Gastrocnemius medialis (tissue), 4 donors: Measurements from ENCODE around the gene EDNRA. TPM values are rescaled to one million over a fixed set of nuclear protein-coding genes. Genes with fewer than 3 reads are reported as not detected.

Experiments used
- ATAC-seq, 2 donors: fragments of 150-250 bp; one replicate each; pipeline ENCODE4 v1.9.1; 2016
- DNase-seq, 2 donors: peaks; one replicate each; pipeline ENCODE4 v3.0.0-alpha.2; 2019
- H3K27ac ChIP-seq, 4 donors: fragments of 200-600 bp; sonication (generic); 1 replicate in 1 of 4; 2 replicates in 3 of 4; pipeline ENCODE4 v1.5.1; 2016 to 2018; ENCODE audit warnings: mild to moderate bottlenecking in 2 of 4, moderate library complexity in 1 of 4
- H3K27me3 ChIP-seq, 3 donors: fragments of 200-600 bp; sonication (generic) in 2 of 3; 1 replicate in 1 of 3; 2 replicates in 2 of 3; pipeline versions ENCODE4 v1.5.1 to v1.6.0; 2016 to 2019; ENCODE audit warnings: mild to moderate bottlenecking in 1 of 3, moderate library complexity in 1 of 3
- H3K36me3 ChIP-seq, 2 donors: fragments of 200-600 bp; sonication (generic) in 1 of 2; one replicate each; pipeline ENCODE4 v1.5.1; 2017 to 2018
- H3K4me1 ChIP-seq, 2 donors: fragments of 200-600 bp; sonication (generic) in 1 of 2; one replicate each; pipeline ENCODE4 v1.5.1; 2016 to 2017; ENCODE audit warnings: mild to moderate bottlenecking in 2 of 2
- H3K4me3 ChIP-seq, 4 donors: fragments of 200-600 bp; sonication (generic) in 3 of 4; 1 replicate in 1 of 4; 2 replicates in 3 of 4; pipeline ENCODE4 v1.5.1; 2016 to 2019; ENCODE audit warnings: mild to moderate bottlenecking in 2 of 4
- H3K9me3 ChIP-seq, 3 donors: fragments of 200-600 bp; sonication (generic) in 2 of 3; 1 replicate in 1 of 3; 2 replicates in 2 of 3; pipeline ENCODE4 v1.5.1; 2016 to 2019
- POLR2A ChIP-seq, 2 donors: fragments of 450-650 bp; IDR thresholded peaks; one replicate each; pipeline ENCODE4 v1.6.1; 2017; ENCODE audit warnings: antibody characterized with exemption in 2 of 2, mild to moderate bottlenecking in 2 of 2, moderate library complexity in 2 of 2
- in situ Hi-C, 4 donors: fragments of 200-750 bp; cut with MboI; loops; one replicate each; pipeline versions ENCODE4 v1.15.0 to v1.8.0; 2017; ENCODE audit warnings: low sequenced_read_pairs in 4 of 4
- intact Hi-C: fragments of 100-400 bp; cut with DNase I; formaldehyde crosslinking; loops from one replicate; pipeline ENCODE4 v1.15.1; 2023; ENCODE audit warnings: low total_unique reads
- total RNA-seq, 4 donors: library from RNA; depleted of rRNA; stranded (reverse); fragments of >200 nt; gene quantifications; one replicate each; pipeline versions ENCODE4 v1.1.0 to v1.2.3, GENCODE V29; 2016
- TF ChIP-seq, protein P1 (sequence below), 5 experiments: fragments of 450-650 bp in 3 of 5; fragments of 200-600 bp in 2 of 5; sonication (generic) in 2 of 5; IDR thresholded peaks in 4 of 5; conservative IDR thresholded peaks in 1 of 5; 1 replicate in 4 of 5; 2 replicates in 1 of 5; pipeline ENCODE4 v1.5.1; 2016 to 2019; ENCODE audit warnings: antibody characterized with exemption in 5 of 5, mild to moderate bottlenecking in 3 of 5, moderate library complexity in 3 of 5

The EDNRA gene
- total RNA-seq, 4 donors from 2014 or later, result 1.4 to 8.4 (median 2.6) TPM

DNA sequence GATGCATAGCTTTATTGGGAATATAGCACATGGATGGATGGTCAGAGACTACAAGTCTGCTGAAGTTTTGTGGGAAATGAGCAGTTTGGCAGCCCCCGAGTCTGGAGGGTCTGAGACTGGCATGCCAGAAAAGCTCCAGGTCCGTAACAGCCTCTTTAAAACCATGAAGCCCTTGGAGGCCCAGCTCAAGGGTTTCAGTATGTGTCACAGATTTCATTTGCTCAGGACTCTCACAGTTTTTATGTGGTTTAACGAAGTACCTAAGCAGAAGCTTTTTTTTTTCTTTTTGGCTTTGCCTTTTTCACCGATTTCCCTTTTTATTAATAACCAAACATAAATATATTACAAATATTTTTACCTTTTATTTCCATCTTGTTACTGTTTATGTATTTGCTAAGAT lies 105.7 kb downstream of the EDNRA start:
- in situ Hi-C loops, result loop anchor here in 3 of 4 donors (25.0 kb wide), 3 partner anchors 424 to 574 kb away; no protein-coding TSS in a partner anchor

DNA sequence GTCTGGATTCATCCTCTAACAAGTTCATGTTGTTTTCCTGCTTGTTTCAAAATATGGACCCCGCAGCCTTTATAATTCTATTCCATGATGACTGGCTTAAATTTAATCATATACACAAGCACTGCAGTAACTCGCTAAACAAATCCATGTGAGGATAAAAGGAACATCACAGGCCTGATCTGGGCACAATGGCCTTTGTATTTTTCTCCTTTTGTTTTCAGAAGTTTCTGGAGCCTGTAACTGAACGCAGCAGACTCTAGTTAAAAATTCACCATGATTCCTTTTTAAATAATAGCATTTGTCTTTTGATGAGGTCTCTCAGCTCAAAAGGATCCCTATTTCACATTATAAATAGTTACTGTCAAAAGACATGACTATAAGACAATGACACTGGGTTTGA lies 106.1 kb downstream of the EDNRA start:
- in situ Hi-C loops (loop anchor here in 3 of 4 donors (25.0 kb wide), 3 partner anchors 425 to 575 kb away; no protein-coding TSS in a partner anchor), intact Hi-C loops (no loop called here)
- no peaks in the 10 kb centered on the region for H3K27me3 ChIP-seq
- TF ChIP-seq, protein P1, sequence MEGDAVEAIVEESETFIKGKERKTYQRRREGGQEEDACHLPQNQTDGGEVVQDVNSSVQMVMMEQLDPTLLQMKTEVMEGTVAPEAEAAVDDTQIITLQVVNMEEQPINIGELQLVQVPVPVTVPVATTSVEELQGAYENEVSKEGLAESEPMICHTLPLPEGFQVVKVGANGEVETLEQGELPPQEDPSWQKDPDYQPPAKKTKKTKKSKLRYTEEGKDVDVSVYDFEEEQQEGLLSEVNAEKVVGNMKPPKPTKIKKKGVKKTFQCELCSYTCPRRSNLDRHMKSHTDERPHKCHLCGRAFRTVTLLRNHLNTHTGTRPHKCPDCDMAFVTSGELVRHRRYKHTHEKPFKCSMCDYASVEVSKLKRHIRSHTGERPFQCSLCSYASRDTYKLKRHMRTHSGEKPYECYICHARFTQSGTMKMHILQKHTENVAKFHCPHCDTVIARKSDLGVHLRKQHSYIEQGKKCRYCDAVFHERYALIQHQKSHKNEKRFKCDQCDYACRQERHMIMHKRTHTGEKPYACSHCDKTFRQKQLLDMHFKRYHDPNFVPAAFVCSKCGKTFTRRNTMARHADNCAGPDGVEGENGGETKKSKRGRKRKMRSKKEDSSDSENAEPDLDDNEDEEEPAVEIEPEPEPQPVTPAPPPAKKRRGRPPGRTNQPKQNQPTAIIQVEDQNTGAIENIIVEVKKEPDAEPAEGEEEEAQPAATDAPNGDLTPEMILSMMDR (IDR thresholded peaks at IDR 0.05 in 4 of 5, conservative IDR thresholded peaks at IDR 0.05 in 1 of 5), result no peak
- TF ChIP-seq POLR2A (IDR thresholded peaks at IDR 0.05), result no peak
- no peak overlapping the region for H3K4me3 ChIP-seq
- H3K9me3 ChIP-seq, result no peaks in the 10 kb centered on the region
- no peak overlapping the region for H3K27ac ChIP-seq
- no peak for ATAC-seq
- H3K36me3 ChIP-seq, result no peaks in the 10 kb centered on the region
- H3K4me1 ChIP-seq, result no peaks in the 10 kb centered on the region
- no peak for DNase-seq

More for the DNA sequence above, 105.7 kb downstream of the EDNRA start:
- no peaks in the 10 kb centered on the region for H3K36me3 ChIP-seq
- no peaks in the 10 kb centered on the region for H3K27me3 ChIP-seq
- intact Hi-C loops, result no loop called here
- no peaks in the 10 kb centered on the region for H3K9me3 ChIP-seq
- H3K27ac ChIP-seq, result no peak overlapping the region
- no peak for TF ChIP-seq POLR2A (IDR thresholded peaks at IDR 0.05)
- TF ChIP-seq, protein P1 (IDR thresholded peaks at IDR 0.05 in 4 of 5, conservative IDR thresholded peaks at IDR 0.05 in 1 of 5), result no peak
- no peak for ATAC-seq
- no peaks in the 10 kb centered on the region for H3K4me1 ChIP-seq
- H3K4me3 ChIP-seq, result no peak overlapping the region
- no peak for DNase-seq

DNA sequence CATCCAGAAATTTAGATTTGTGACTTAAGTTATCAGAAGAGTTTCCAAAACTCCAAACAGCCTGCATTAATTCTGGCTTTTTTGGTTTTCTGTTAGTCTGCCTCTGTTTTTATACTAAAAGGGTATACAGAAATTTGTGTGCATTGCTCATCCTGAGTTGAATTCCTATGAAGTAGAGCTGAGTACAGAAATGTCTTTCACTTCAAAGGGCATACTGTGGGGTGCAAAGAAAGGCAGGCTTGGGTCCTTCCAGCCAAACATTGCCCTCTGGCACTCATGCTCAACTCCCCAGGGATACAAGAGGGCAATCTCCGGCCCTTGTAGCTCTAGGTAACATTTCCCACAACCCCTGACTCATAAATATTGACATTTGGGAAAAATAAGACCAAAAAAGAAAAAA lies 108.7 kb downstream of the EDNRA start:
- Histone ChIP-seq H3K4me1 (no peaks in the 10 kb centered on the region), H3K27me3 (no peaks in the 10 kb centered on the region), H3K4me3 (no peak overlapping the region), H3K9me3 (no peaks in the 10 kb centered on the region), H3K27ac (peak overlapping the region in 3 of 4 donors; percentile 13 to 22 (median 15)), H3K36me3 (no peaks in the 10 kb centered on the region)
- in situ Hi-C loops (loop anchor here in 3 of 4 donors (25.0 kb wide), 3 partner anchors 427 to 577 kb away; no protein-coding TSS in a partner anchor), intact Hi-C loops (no loop called here)
- TF ChIP-seq, protein P1 (IDR thresholded peaks at IDR 0.05 in 4 of 5, conservative IDR thresholded peaks at IDR 0.05 in 1 of 5), result no peak
- no peak for TF ChIP-seq POLR2A (IDR thresholded peaks at IDR 0.05)
- ATAC-seq (no peak), DNase-seq (no peak)

DNA sequence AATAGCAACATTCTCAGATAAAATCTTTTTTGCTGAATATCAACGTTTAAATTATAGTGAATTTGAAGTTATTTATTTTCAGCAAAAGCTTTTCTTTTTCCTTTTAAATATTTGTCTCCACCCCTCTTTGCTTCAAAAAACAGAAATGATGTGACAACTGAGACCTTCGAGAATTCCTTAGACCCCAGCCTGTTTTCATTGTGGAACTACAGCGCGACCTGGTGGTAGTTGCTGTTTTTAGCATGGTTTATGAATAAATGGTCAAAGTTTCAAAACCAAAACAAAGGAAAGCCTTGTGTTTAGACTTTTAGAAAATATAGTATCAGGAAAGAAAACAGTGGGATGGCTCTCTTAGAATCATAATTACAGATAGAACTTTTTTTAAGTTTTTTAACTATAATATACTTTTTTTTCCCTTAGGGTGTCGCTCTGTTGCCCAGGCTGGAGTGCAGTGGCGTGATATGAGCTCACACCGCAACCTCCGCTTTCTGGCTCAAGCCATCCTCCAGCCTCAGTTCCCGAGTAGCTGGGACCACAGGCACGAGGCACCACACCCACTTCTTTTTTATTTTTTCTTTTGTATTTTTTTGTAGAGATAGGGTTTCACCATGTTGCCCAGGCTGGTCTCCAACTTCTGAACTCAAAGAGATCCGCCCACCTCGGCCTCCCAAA lies 109.5 kb downstream of the EDNRA start:
- H3K4me3 ChIP-seq, result no peak overlapping the region
- H3K4me1 ChIP-seq, result no peaks in the 10 kb centered on the region
- in situ Hi-C loops, result loop anchor here in 3 of 4 donors (25.0 kb wide), 3 partner anchors 428 to 578 kb away; no protein-coding TSS in a partner anchor
- H3K9me3 ChIP-seq, result no peaks in the 10 kb centered on the region
- H3K27ac ChIP-seq, result peak overlapping the region in 1 of 4 donors; percentile 22
- no peaks in the 10 kb centered on the region for H3K27me3 ChIP-seq
- no peak for ATAC-seq
- intact Hi-C loops, result loop anchor here (10.0 kb wide), 2 partner anchors 426 to 476 kb away; no protein-coding TSS in a partner anchor
- no peak for DNase-seq
- no peaks in the 10 kb centered on the region for H3K36me3 ChIP-seq
- TF ChIP-seq, protein P1 (IDR thresholded peaks at IDR 0.05 in 4 of 5, conservative IDR thresholded peaks at IDR 0.05 in 1 of 5), result peak; percentile 29 to 55 (median 48)
- no peak for TF ChIP-seq POLR2A (IDR thresholded peaks at IDR 0.05)
